H9 (cell line): ENCODE measurements around the gene EPSTI1. TPM values are rescaled to one million over a fixed set of nuclear protein-coding genes. Genes with fewer than 3 reads are reported as not detected.

Source experiments
- DNase-seq: peaks from one replicate; pipeline ENCODE4 v3.0.0-alpha.2; 2017
- H2AFZ ChIP-seq: one replicate; pipeline ENCODE4 v1.6.1; 2013; ENCODE audit warnings: mild to moderate bottlenecking, low read length, control low read depth, moderate library complexity
- H2AK5ac ChIP-seq: 2 replicates; pipeline ENCODE4 v1.6.1; 2013; ENCODE audit warnings: low read length, control low read depth, mixed read lengths; ENCODE audit not compliant: insufficient read length
- H2BK120ac ChIP-seq: one replicate; pipeline ENCODE4 v1.6.1; 2013; ENCODE audit warnings: low read depth, mild to moderate bottlenecking, low read length, control low read depth, inconsistent platforms; ENCODE audit not compliant: poor library complexity, severe bottlenecking
- H2BK12ac ChIP-seq: 2 replicates; pipeline ENCODE4 v1.6.1; 2013; ENCODE audit warnings: low read length, control low read depth, mixed read lengths, low read depth; ENCODE audit not compliant: insufficient read length
- H2BK15ac ChIP-seq: 2 replicates; pipeline ENCODE4 v1.6.1; 2013; ENCODE audit warnings: low read depth, low read length, control low read depth
- H2BK20ac ChIP-seq: one replicate; pipeline ENCODE4 v1.6.1; 2013; ENCODE audit warnings: low read depth, mild to moderate bottlenecking, low read length, control low read depth, inconsistent platforms; ENCODE audit not compliant: poor library complexity, severe bottlenecking
- H2BK5ac ChIP-seq: 2 replicates; pipeline ENCODE4 v1.6.1; 2013; ENCODE audit warnings: low read length, control low read depth, mixed read lengths; ENCODE audit not compliant: insufficient read length
- H3K14ac ChIP-seq: 2 replicates; pipeline ENCODE4 v1.6.1; 2013; ENCODE audit warnings: low read length, control low read depth; ENCODE audit not compliant: insufficient read depth
- H3K18ac ChIP-seq: 2 replicates; pipeline ENCODE4 v1.6.1; 2013; ENCODE audit warnings: low read depth, mild to moderate bottlenecking, mixed read lengths, low read length, control low read depth; ENCODE audit not compliant: insufficient read length
- H3K23ac ChIP-seq: 2 replicates; pipeline ENCODE4 v1.6.1; 2013; ENCODE audit warnings: low read length, control low read depth, mixed read lengths, low read depth; ENCODE audit not compliant: insufficient read length
- H3K23me2 ChIP-seq: 2 replicates; pipeline ENCODE4 v1.6.1; 2013; ENCODE audit warnings: low read depth, mild to moderate bottlenecking, mixed read lengths, low read length, control low read depth; ENCODE audit not compliant: insufficient read length, poor library complexity, severe bottlenecking
- H3K27ac ChIP-seq: 2 replicates; pipeline ENCODE4 v1.5.1; 2013; ENCODE audit warnings: low read length, control low read depth, mixed read lengths, low read depth; ENCODE audit not compliant: insufficient read length
- H3K27me3 ChIP-seq: 2 replicates; pipeline ENCODE4 v1.6.1; 2013; ENCODE audit warnings: low read length, control low read depth, inconsistent platforms; ENCODE audit not compliant: insufficient read depth
- H3K4ac ChIP-seq: 2 replicates; pipeline ENCODE4 v1.6.1; 2013; ENCODE audit warnings: low read depth, mild to moderate bottlenecking, control low read depth, inconsistent platforms, low read length, moderate library complexity
- H3K4me1 ChIP-seq: 2 replicates; pipeline ENCODE4 v1.6.1; 2013; ENCODE audit warnings: low read length, control low read depth, inconsistent platforms; ENCODE audit not compliant: insufficient read depth
- H3K4me2 ChIP-seq: 2 replicates; pipeline ENCODE4 v1.6.1; 2013; ENCODE audit warnings: low read length, control low read depth, mixed read lengths; ENCODE audit not compliant: insufficient read length, insufficient read depth
- H3K56ac ChIP-seq: 2 replicates; pipeline ENCODE4 v1.6.1; 2013; ENCODE audit warnings: low read depth, mild to moderate bottlenecking, mixed read lengths, low read length, control low read depth; ENCODE audit not compliant: insufficient read length
- H3K79me1 ChIP-seq: 2 replicates; pipeline ENCODE4 v1.6.1; 2013; ENCODE audit warnings: low read depth, mild to moderate bottlenecking, moderate library complexity, low read length, control low read depth, inconsistent platforms; ENCODE audit not compliant: insufficient read depth, poor library complexity, severe bottlenecking
- H3K79me2 ChIP-seq: 2 replicates; pipeline ENCODE4 v1.6.1; 2013; ENCODE audit warnings: low read length, control low read depth, inconsistent platforms; ENCODE audit not compliant: insufficient read depth
- H3K9ac ChIP-seq: 2 replicates; pipeline ENCODE4 v1.6.1; 2013; ENCODE audit warnings: low read length, control low read depth, mixed read lengths; ENCODE audit not compliant: insufficient read length; ENCODE audit errors: extremely low read depth
- H3K9me3 ChIP-seq: one replicate; pipeline ENCODE4 v1.6.1; 2013; ENCODE audit warnings: low read depth, low read length, inconsistent platforms; ENCODE audit not compliant: control insufficient read depth
- H3T11ph ChIP-seq: one replicate; pipeline ENCODE4 v1.6.1; 2013; ENCODE audit warnings: mild to moderate bottlenecking, low read length, control low read depth, inconsistent platforms
- H4K20me1 ChIP-seq: one replicate; pipeline ENCODE4 v1.6.1; 2013; ENCODE audit not compliant: control insufficient read depth, insufficient read length, insufficient read depth
- H4K5ac ChIP-seq: 2 replicates; pipeline ENCODE4 v1.6.1; 2013; ENCODE audit warnings: low read depth, mild to moderate bottlenecking, mixed read lengths, low read length, control low read depth; ENCODE audit not compliant: insufficient read length
- H4K8ac ChIP-seq: replicated peaks from 2 replicates; pipeline ENCODE4 v1.6.1; 2013; ENCODE audit warnings: low read length, control low read depth, mixed read lengths, low read depth; ENCODE audit not compliant: insufficient read length
- H4K91ac ChIP-seq: 2 replicates; pipeline ENCODE4 v1.6.1; 2013; ENCODE audit warnings: low read depth, mild to moderate bottlenecking, moderate library complexity, mixed read lengths, low read length, control low read depth; ENCODE audit not compliant: insufficient read length
- H3K27ac Mint-ChIP-seq, 3 experiments: 2 replicates in 2 of 3; 3 replicates in 1 of 3; pipeline ENCODE4 v1.8.0; 2020 to 2021; ENCODE audit warnings: mixed read lengths in 3 of 3, mild to moderate bottlenecking in 1 of 3, moderate library complexity in 1 of 3
- H3K27me3 Mint-ChIP-seq: 2 replicates; pipeline ENCODE4 v1.8.0; 2021; ENCODE audit warnings: low read depth, mild to moderate bottlenecking, moderate library complexity, mixed read lengths
- H3K36me3 Mint-ChIP-seq, 3 experiments: 2 replicates in 2 of 3; 3 replicates in 1 of 3; pipeline ENCODE4 v1.8.0; 2020 to 2021; ENCODE audit warnings: low read depth in 3 of 3, mixed read lengths in 3 of 3; ENCODE audit not compliant: insufficient read depth in 1 of 3
- H3K4me1 Mint-ChIP-seq, 2 experiments: 2 replicates each; pipeline ENCODE4 v1.8.0; 2020; ENCODE audit warnings: mixed read lengths in 2 of 2
- H3K4me3 Mint-ChIP-seq, 2 experiments: 2 replicates in 1 of 2; 3 replicates in 1 of 2; pipeline ENCODE4 v1.8.0; 2020 to 2021; ENCODE audit warnings: mild to moderate bottlenecking in 2 of 2, mixed read lengths in 2 of 2, moderate library complexity in 1 of 2
- H3K9me3 Mint-ChIP-seq, 2 experiments: 2 replicates in 1 of 2; 3 replicates in 1 of 2; pipeline ENCODE4 v1.8.0; 2020; ENCODE audit warnings: mild to moderate bottlenecking in 2 of 2, mixed read lengths in 2 of 2, moderate library complexity in 1 of 2
- WGBS: extraction: QIAGEN DNeasy Blood & Tissue Kit; methylation state at CpG from one replicate; pipeline ENCODE4 v1.1.7; 2013; ENCODE audit warnings: missing lambda C conversion rate, low lambda C conversion rate, mixed read lengths; ENCODE audit not compliant: insufficient read length; ENCODE audit errors: extremely low coverage; 5-methylcytosine and 5-hydroxymethylcytosine counted together
- long read RNA-seq: library from polyadenylated mRNA; unstranded; transcript quantifications from one replicate; pipeline ENCODE4 v2.0.0, GENCODE V29; 2020
- total RNA-seq: library from RNA; stranded (reverse); gene quantifications from 2 replicates; pipeline ENCODE4 v1.2.1, GENCODE V29; 2021
- TF ChIP-seq, protein P1 (sequence below): fragments of 200-600 bp; sonication (generic); conservative IDR thresholded peaks from 3 replicates; pipeline ENCODE4 v1.8.0; 2021; ENCODE audit warnings: antibody characterized with exemption, mild to moderate bottlenecking

Gene EPSTI1, protein sequence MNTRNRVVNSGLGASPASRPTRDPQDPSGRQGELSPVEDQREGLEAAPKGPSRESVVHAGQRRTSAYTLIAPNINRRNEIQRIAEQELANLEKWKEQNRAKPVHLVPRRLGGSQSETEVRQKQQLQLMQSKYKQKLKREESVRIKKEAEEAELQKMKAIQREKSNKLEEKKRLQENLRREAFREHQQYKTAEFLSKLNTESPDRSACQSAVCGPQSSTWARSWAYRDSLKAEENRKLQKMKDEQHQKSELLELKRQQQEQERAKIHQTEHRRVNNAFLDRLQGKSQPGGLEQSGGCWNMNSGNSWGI
- 0.70 and 1.3 TPM in 2 replicates for total RNA-seq
- long read RNA-seq, partial matches to known transcripts, result 1 of 5 reads
- long read RNA-seq, other reads (novel, unspliced or antisense), result 1 of 5 reads

DNA sequence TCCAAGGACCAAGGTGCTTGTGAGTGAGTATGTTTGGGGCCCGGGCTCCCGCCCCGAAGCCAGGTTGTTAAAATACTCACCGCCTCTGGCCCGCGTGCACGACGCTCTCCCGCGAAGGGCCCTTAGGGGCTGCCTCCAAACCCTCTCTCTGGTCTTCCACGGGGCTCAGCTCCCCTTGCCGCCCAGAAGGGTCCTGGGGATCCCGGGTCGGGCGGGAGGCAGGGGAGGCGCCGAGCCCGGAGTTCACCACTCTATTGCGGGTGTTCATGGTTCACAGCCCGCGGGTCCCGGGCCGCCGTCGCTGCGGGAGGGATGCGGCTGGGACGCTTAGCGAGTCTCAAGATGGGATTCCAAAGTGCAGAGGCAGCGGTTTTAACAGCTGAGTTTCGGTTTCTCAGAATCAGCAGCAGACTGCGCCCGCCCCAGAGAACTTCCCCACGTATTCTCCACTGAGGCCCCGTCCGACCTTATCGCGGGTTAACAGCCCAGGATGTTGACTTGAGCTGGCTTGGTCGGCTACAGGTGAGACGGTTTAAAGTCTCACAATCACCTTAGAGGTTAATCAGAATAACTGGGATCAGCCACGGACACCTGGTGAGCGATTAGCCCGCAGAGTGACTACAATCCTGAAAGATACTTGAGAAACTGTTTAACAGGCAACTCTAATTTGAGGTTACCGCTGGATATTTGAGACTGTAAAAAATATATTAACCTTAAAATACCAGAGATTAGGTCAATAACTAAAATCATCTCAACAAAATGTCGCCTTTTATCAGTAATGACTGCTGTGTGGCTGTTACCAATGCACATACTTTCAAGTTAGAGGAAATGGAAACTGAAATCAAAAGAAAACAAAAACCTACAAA lies at the start of gene EPSTI1:
Gene EPSTI1 (minus strand): TSS at position 344 of the 866 bp plus-strand sequence. CDS start 76 bp downstream, at position 268.
- no peak within 1 kb of the TSS for H4K91ac ChIP-seq
- H2BK120ac ChIP-seq, result no peak within 1 kb of the TSS
- H3K4me1 Mint-ChIP-seq, result peaks cover 10 to 11% of the 10 kb centered on the region in 2 experiments
- H3K36me3 Mint-ChIP-seq, result no peaks in the 10 kb centered on the region
- no peaks in the 10 kb centered on the region for H3K79me2 ChIP-seq
- peak within 1 kb of the TSS; percentile 57 for H3K4me2 ChIP-seq
- H2AFZ ChIP-seq, result no peak within 1 kb of the TSS
- no peak within 1 kb of the TSS for H2AK5ac ChIP-seq
- H3K14ac ChIP-seq, result no peak within 1 kb of the TSS
- no peak within 1 kb of the TSS for H3K4ac ChIP-seq
- no peaks in the 10 kb centered on the region for H3K79me1 ChIP-seq
- no peaks in the 10 kb centered on the region; the same call in 1 of the 2 replicates for H3K27me3 ChIP-seq
- H3K23ac ChIP-seq, result no peak within 1 kb of the TSS
- H2BK20ac ChIP-seq, result no peak within 1 kb of the TSS
- no peak within 1 kb of the TSS for H3K27ac Mint-ChIP-seq
- no peak within 1 kb of the TSS for H2BK12ac ChIP-seq
- H3K4me1 ChIP-seq, result no peaks in the 10 kb centered on the region
- H3K23me2 ChIP-seq, result peaks cover 12% of the 10 kb centered on the region
- whole genome bisulfite sequencing, result no CpG with 5 or more reads among the region's 45 CpGs
- H2BK5ac ChIP-seq, result no peak within 1 kb of the TSS
- H3K56ac ChIP-seq, result no peak within 1 kb of the TSS
- peak within 1 kb of the TSS; percentile 70 to 80 for H3K4me3 Mint-ChIP-seq
- no peak within 1 kb of the TSS for H4K5ac ChIP-seq
- no peaks in the 10 kb centered on the region for H3K9me3 Mint-ChIP-seq
- no peak within 1 kb of the TSS for H3K27ac ChIP-seq
- no peak within 1 kb of the TSS for H3K9ac ChIP-seq
- TF ChIP-seq, protein P1, sequence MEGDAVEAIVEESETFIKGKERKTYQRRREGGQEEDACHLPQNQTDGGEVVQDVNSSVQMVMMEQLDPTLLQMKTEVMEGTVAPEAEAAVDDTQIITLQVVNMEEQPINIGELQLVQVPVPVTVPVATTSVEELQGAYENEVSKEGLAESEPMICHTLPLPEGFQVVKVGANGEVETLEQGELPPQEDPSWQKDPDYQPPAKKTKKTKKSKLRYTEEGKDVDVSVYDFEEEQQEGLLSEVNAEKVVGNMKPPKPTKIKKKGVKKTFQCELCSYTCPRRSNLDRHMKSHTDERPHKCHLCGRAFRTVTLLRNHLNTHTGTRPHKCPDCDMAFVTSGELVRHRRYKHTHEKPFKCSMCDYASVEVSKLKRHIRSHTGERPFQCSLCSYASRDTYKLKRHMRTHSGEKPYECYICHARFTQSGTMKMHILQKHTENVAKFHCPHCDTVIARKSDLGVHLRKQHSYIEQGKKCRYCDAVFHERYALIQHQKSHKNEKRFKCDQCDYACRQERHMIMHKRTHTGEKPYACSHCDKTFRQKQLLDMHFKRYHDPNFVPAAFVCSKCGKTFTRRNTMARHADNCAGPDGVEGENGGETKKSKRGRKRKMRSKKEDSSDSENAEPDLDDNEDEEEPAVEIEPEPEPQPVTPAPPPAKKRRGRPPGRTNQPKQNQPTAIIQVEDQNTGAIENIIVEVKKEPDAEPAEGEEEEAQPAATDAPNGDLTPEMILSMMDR, result no peak
- no peak within 1 kb of the TSS for H3T11ph ChIP-seq
- H4K8ac ChIP-seq, result no peak within 1 kb of the TSS
- no peaks in the 10 kb centered on the region for H3K9me3 ChIP-seq
- no peak within 1 kb of the TSS for H3K18ac ChIP-seq
- peaks cover 33% of the 10 kb centered on the region for H3K27me3 Mint-ChIP-seq
- no peak within 1 kb of the TSS for H2BK15ac ChIP-seq
- H4K20me1 ChIP-seq, result no peaks in the 10 kb centered on the region
- peak; percentile 60 for DNase-seq
